ENCODE measurements around the gene LSR. TPM values are rescaled to one million over a fixed set of nuclear protein-coding genes. Genes with fewer than 3 reads are reported as not detected.

The LSR gene
- total RNA-seq, 3 donors from 2014 or later: 3.7 to 37.5 (median 35.1) TPM

- no peaks in the 10 kb centered on the region for H3K27me3 ChIP-seq
- no peaks in the 10 kb centered on the region for H3K36me3 ChIP-seq
- no peaks in the 10 kb centered on the region for H3K9me3 ChIP-seq
- intact Hi-C loops (cut with DNase I; ENCODE audit: low total_unique reads): loop anchor here (10.0 kb wide), 1 partner anchor 107 kb away; the partner anchor contains the start of gene FXYD5
- no peak overlapping the region for H3K4me3 ChIP-seq
- TF ChIP-seq POLR2A (IDR thresholded peaks at IDR 0.05) (no peak), POLR2AphosphoS5 (IDR thresholded peaks at IDR 0.05) (no peak), CTCF (IDR thresholded peaks at IDR 0.05) (no peak)
- peaks cover 8 to 27% of the 10 kb centered on the region in 2 donors for H3K4me1 ChIP-seq
- peak; percentile 3 to 17 for DNase-seq (ENCODE audit: low spot score in 2 of 2)
- H3K27ac ChIP-seq: peak overlapping the region in 1 of 2 donors; percentile 34
Measured at GRCh38 chr19:35261356-35262100, 12.7 kb downstream of the LSR start.

- H3K27ac ChIP-seq: peak overlapping the region in 1 of 2 donors; percentile 32
- intact Hi-C loops (cut with DNase I; ENCODE audit: low total_unique reads): loop anchor here (10.0 kb wide), 1 partner anchor 107 kb away; the partner anchor contains the start of gene FXYD5
- peaks cover 8 to 27% of the 10 kb centered on the region in 2 donors for H3K4me1 ChIP-seq
- H3K9me3 ChIP-seq: no peaks in the 10 kb centered on the region
- H3K27me3 ChIP-seq: no peaks in the 10 kb centered on the region
- no peak overlapping the region for H3K4me3 ChIP-seq
- H3K36me3 ChIP-seq: no peaks in the 10 kb centered on the region
- peak; percentile 16 to 37 for DNase-seq (ENCODE audit: low spot score in 2 of 2)
- TF ChIP-seq CTCF (IDR thresholded peaks at IDR 0.05) (no peak), POLR2AphosphoS5 (IDR thresholded peaks at IDR 0.05) (no peak), POLR2A (IDR thresholded peaks at IDR 0.05) (no peak)
Measured at GRCh38 chr19:35262101-35262761, 13.4 kb downstream of the LSR start.

GRCh38 chr19:35264268-35265125 lies 15.7 kb downstream of the LSR start:
- intact Hi-C loops (cut with DNase I; ENCODE audit: low total_unique reads): loop anchor here (5.0 to 10.0 kb wide), 2 partner anchors 110 to 878 kb away; partner anchors contain the start of genes CAPNS1 and FXYD5
- TF ChIP-seq POLR2A (IDR thresholded peaks at IDR 0.05) (no peak), CTCF (IDR thresholded peaks at IDR 0.05) (no peak), POLR2AphosphoS5 (IDR thresholded peaks at IDR 0.05) (no peak)
- no peaks in the 10 kb centered on the region for H3K9me3 ChIP-seq
- no peaks in the 10 kb centered on the region for H3K27me3 ChIP-seq
- peak; percentile 14 to 15 for DNase-seq (ENCODE audit: low spot score in 2 of 2)
- no peak overlapping the region for H3K4me3 ChIP-seq
- no peaks in the 10 kb centered on the region for H3K36me3 ChIP-seq
- peaks cover 8 to 27% of the 10 kb centered on the region in 2 donors for H3K4me1 ChIP-seq
- H3K27ac ChIP-seq: peak overlapping the region; percentile 57 to 95

- DNase-seq (ENCODE audit: low spot score in 2 of 2): peak in 1 of 2 donors; percentile 52
- H3K9me3 ChIP-seq: no peaks in the 10 kb centered on the region
- no peaks in the 10 kb centered on the region for H3K36me3 ChIP-seq
- intact Hi-C loops (cut with DNase I; ENCODE audit: low total_unique reads): loop anchor here (5.0 to 10.0 kb wide), 2 partner anchors 111 to 877 kb away; partner anchors contain the start of genes CAPNS1 and FXYD5
- H3K4me1 ChIP-seq: peaks cover 8 to 33% of the 10 kb centered on the region in 2 donors
- H3K27me3 ChIP-seq: no peaks in the 10 kb centered on the region
- no peak overlapping the region for H3K4me3 ChIP-seq
- peak overlapping the region; percentile 57 to 95 for H3K27ac ChIP-seq
- no peak for TF ChIP-seq CTCF (IDR thresholded peaks at IDR 0.05)
- no peak for TF ChIP-seq POLR2A (IDR thresholded peaks at IDR 0.05)
- no peak for TF ChIP-seq POLR2AphosphoS5 (IDR thresholded peaks at IDR 0.05)
Measured at GRCh38 chr19:35265126-35265899, 16.5 kb downstream of the LSR start.
